CD4-positive, alpha-beta memory T cell (primary cell): ENCODE data around the gene SLC2A5. TPM values are rescaled to one million over a fixed set of nuclear protein-coding genes. Genes with fewer than 3 reads are reported as not detected.
A peak's percentile ranks its signal among the peaks of the same experiment; 100 is the strongest.

Experiments used
- CTCF ChIA-PET: fragments of 350-600 bp; sonication (Branson Sonifier 250); formaldehyde crosslinking; loops from one replicate; lab custom pipeline; 2021; ENCODE audit warnings: inconsistent platforms; ENCODE audit not compliant: partially characterized antibody; lab: Charles Lee
- POLR2A ChIA-PET: fragments of 350-600 bp; sonication (Branson Sonifier 250); formaldehyde crosslinking; loops from one replicate; lab custom pipeline; 2021; ENCODE audit not compliant: partially characterized antibody; lab: Charles Lee
- DNase-seq, 5 donors: peaks; one replicate each; pipeline versions ENCODE4 v3.0.0 to v3.0.0-alpha.2; 2020 to 2022; ENCODE audit warnings: mixed read lengths in 1 of 5
- H3K27ac ChIP-seq: one replicate; pipeline ENCODE4 v1.7.0; 2013; ENCODE audit warnings: low read depth, low read length
- H3K27me3 ChIP-seq: 2 replicates; pipeline ENCODE4 v1.7.0; 2013; ENCODE audit warnings: mild to moderate bottlenecking, low read length, moderate library complexity; ENCODE audit not compliant: insufficient read depth
- H3K36me3 ChIP-seq: 2 replicates; pipeline ENCODE4 v1.7.0; 2013; ENCODE audit warnings: mild to moderate bottlenecking, low read length, moderate library complexity; ENCODE audit not compliant: insufficient read depth
- H3K4me1 ChIP-seq: 2 replicates; pipeline ENCODE4 v1.7.0; 2013; ENCODE audit warnings: mild to moderate bottlenecking, low read length, moderate library complexity; ENCODE audit not compliant: insufficient read depth
- H3K4me3 ChIP-seq, 2 donors: one replicate each; pipeline ENCODE4 v1.7.0; 2013; ENCODE audit warnings: low read length in 2 of 2, mild to moderate bottlenecking in 1 of 2
- H3K9me3 ChIP-seq, 2 donors: one replicate each; pipeline ENCODE4 v1.7.0; 2013; ENCODE audit warnings: low read length in 2 of 2, control low read depth in 1 of 2; ENCODE audit not compliant: control insufficient read depth in 1 of 2
- H3K27ac Mint-ChIP-seq, 7 donors: one replicate each; pipeline ENCODE4 v1.8.0; 2020 to 2021; ENCODE audit warnings: mixed read lengths in 7 of 7, mild to moderate bottlenecking in 6 of 7, inconsistent platforms in 3 of 7, moderate library complexity in 3 of 7
- H3K27me3 Mint-ChIP-seq, 2 donors: one replicate each; pipeline ENCODE4 v1.8.0; 2020 to 2021; ENCODE audit warnings: mixed read lengths in 2 of 2
- H3K36me3 Mint-ChIP-seq, 2 donors: one replicate each; pipeline ENCODE4 v1.8.0; 2020 to 2021; ENCODE audit warnings: mixed read lengths in 2 of 2, inconsistent platforms in 1 of 2, mild to moderate bottlenecking in 1 of 2
- H3K4me1 Mint-ChIP-seq, 4 donors: one replicate each; pipeline ENCODE4 v1.8.0; 2020 to 2021; ENCODE audit warnings: mixed read lengths in 4 of 4, mild to moderate bottlenecking in 1 of 4
- H3K4me3 Mint-ChIP-seq, 8 donors: one replicate each; pipeline ENCODE4 v1.8.0; 2020 to 2021; ENCODE audit warnings: mixed read lengths in 8 of 8, mild to moderate bottlenecking in 7 of 8, moderate library complexity in 6 of 8, inconsistent platforms in 3 of 8
- H3K9me3 Mint-ChIP-seq, 8 donors: one replicate each; pipeline ENCODE4 v1.8.0; 2020 to 2021; ENCODE audit warnings: mixed read lengths in 8 of 8, mild to moderate bottlenecking in 5 of 8, inconsistent platforms in 3 of 8, moderate library complexity in 1 of 8
- intact Hi-C: fragments of 100-400 bp; cut with micrococcal nuclease; formaldehyde crosslinking; loops from one replicate; pipeline ENCODE4 v1.15.1; 2023
- polyA plus RNA-seq, 2 donors: library from polyadenylated mRNA; unstranded; fragments of 300-500 nt; fragmentation: Illumina TruSeq; gene quantifications; one replicate each; pipeline ENCODE4 v1.2.3, GENCODE V29; 2021
- total RNA-seq, 2 experiments: library from RNA; stranded (reverse); gene quantifications; one replicate each; pipeline ENCODE4 v1.2.3, GENCODE V29; 2021

Gene SLC2A5
- total RNA-seq (under 1 TPM in 1 of 2 experiments, not detected in 1; 0.23 TPM), polyA plus RNA-seq (not detected)

- Histone ChIP-seq H3K36me3 (no peaks in the 10 kb centered on the region), H3K27ac (no peak within 1 kb of the TSS), H3K4me1 (no peaks in the 10 kb centered on the region), H3K4me3 (no peak within 1 kb of the TSS), H3K9me3 (no peaks in the 10 kb centered on the region), H3K27me3 (no peaks in the 10 kb centered on the region)
- ChIA-PET POLR2A (no interaction called here), CTCF (no interaction called here)
- Mint-ChIP-seq H3K27ac (no peak within 1 kb of the TSS), H3K4me3 (no peak within 1 kb of the TSS), H3K36me3 (no peaks in the 10 kb centered on the region), H3K27me3 (peaks cover 4 to 11% of the 10 kb centered on the region in 2 donors), H3K4me1 (peaks cover 0 to 3% (median 0%) of the 10 kb centered on the region in 4 donors), H3K9me3 (peaks cover 0 to 2% (median 0%) of the 10 kb centered on the region in 8 donors)
- intact Hi-C loops = no loop called here
- no peak for DNase-seq
These were observed at the start of gene SLC2A5 for GRCh38 chr1:9069326-9070100. SLC2A5 (minus strand) TSS chr1:9069635; CDS start chr1:9069536, 99 bp downstream.

GRCh38 chr1:9118186-9118585 is 48.8 kb upstream of the SLC2A5 start:
- Mint-ChIP-seq H3K36me3 (no peaks in the 10 kb centered on the region), H3K27me3 (no peaks in the 10 kb centered on the region), H3K4me1 (peaks cover 9 to 15% (median 10%) of the 10 kb centered on the region in 4 donors), H3K27ac (no peak overlapping the region), H3K9me3 (no peaks in the 10 kb centered on the region), H3K4me3 (no peak overlapping the region)
- intact Hi-C loops = no loop called here
- no peak for DNase-seq
- Histone ChIP-seq H3K9me3 (no peaks in the 10 kb centered on the region), H3K36me3 (no peaks in the 10 kb centered on the region), H3K27me3 (no peaks in the 10 kb centered on the region), H3K4me3 (no peak overlapping the region), H3K27ac (no peak overlapping the region), H3K4me1 (peaks cover 15% of the 10 kb centered on the region)
- CTCF ChIA-PET = interaction anchor here (1.8 kb wide), 1 partner anchor 63 kb away, joined by 6 read pairs; no protein-coding TSS in a partner anchor
- POLR2A ChIA-PET = no interaction called here

- H3K4me1 ChIP-seq = no peaks in the 10 kb centered on the region
- peaks cover 0 to 6% of the 10 kb centered on the region in 2 donors for H3K36me3 Mint-ChIP-seq
- ChIA-PET CTCF (interaction anchor here (0.6 to 0.7 kb wide), 2 partner anchors 27 to 43 kb away, joined by 4 read pairs; no protein-coding TSS in a partner anchor), POLR2A (interaction anchor here (0.8 kb wide), 1 partner anchor 11 kb away, joined by 3 read pairs; no protein-coding TSS in a partner anchor)
- no peaks in the 10 kb centered on the region for H3K36me3 ChIP-seq
- no peak for DNase-seq
- intact Hi-C loops = no loop called here
- no peaks in the 10 kb centered on the region for H3K27me3 Mint-ChIP-seq
- no peaks in the 10 kb centered on the region for H3K27me3 ChIP-seq
- no peak overlapping the region for H3K4me3 Mint-ChIP-seq
- H3K27ac ChIP-seq = no peak overlapping the region
- H3K9me3 ChIP-seq = no peaks in the 10 kb centered on the region
- H3K9me3 Mint-ChIP-seq = no peaks in the 10 kb centered on the region
- H3K4me3 ChIP-seq = no peak overlapping the region
- H3K4me1 Mint-ChIP-seq = peaks cover 0 to 4% (median 1%) of the 10 kb centered on the region in 4 donors
- peak overlapping the region in 2 of 7 donors; percentile 27 to 59 for H3K27ac Mint-ChIP-seq
These were observed 46.1 kb upstream of the SLC2A5 start for GRCh38 chr1:9115351-9116205.

GRCh38 chr1:9112961-9113880 is 43.8 kb upstream of the SLC2A5 start:
- no peaks in the 10 kb centered on the region for H3K9me3 Mint-ChIP-seq
- Histone ChIP-seq H3K27ac (no peak overlapping the region), H3K36me3 (no peaks in the 10 kb centered on the region), H3K4me1 (no peaks in the 10 kb centered on the region), H3K9me3 (no peaks in the 10 kb centered on the region), H3K4me3 (no peak overlapping the region), H3K27me3 (no peaks in the 10 kb centered on the region)
- intact Hi-C loops = no loop called here
- ChIA-PET CTCF (interaction anchor here (4.3 kb wide), 1 partner anchor 83 kb away, joined by 52 read pairs; no protein-coding TSS in a partner anchor), POLR2A (no interaction called here)
- peak overlapping the region in 2 of 7 donors; percentile 42 to 75 for H3K27ac Mint-ChIP-seq
- peaks cover 0 to 4% (median 1%) of the 10 kb centered on the region in 4 donors for H3K4me1 Mint-ChIP-seq
- H3K27me3 Mint-ChIP-seq = no peaks in the 10 kb centered on the region
- H3K4me3 Mint-ChIP-seq = no peak overlapping the region
- H3K36me3 Mint-ChIP-seq = peaks cover 0 to 10% of the 10 kb centered on the region in 2 donors
- no peak for DNase-seq

GRCh38 chr1:9111957-9112356 is 42.5 kb upstream of the SLC2A5 start:
- Mint-ChIP-seq H3K4me3 (no peak overlapping the region), H3K4me1 (peaks cover 0 to 4% (median 0%) of the 10 kb centered on the region in 4 donors), H3K27ac (no peak overlapping the region), H3K27me3 (no peaks in the 10 kb centered on the region), H3K36me3 (peaks cover 2 to 11% of the 10 kb centered on the region in 2 donors), H3K9me3 (no peaks in the 10 kb centered on the region)
- ChIA-PET CTCF (interaction anchor here (1.1 to 4.3 kb wide), 8 partner anchors 9 to 379 kb away, joined by 3 to 52 read pairs (median 8); no protein-coding TSS in a partner anchor), POLR2A (interaction anchor here (1.9 kb wide), 1 partner anchor 84 kb away, joined by 6 read pairs; no protein-coding TSS in a partner anchor)
- no peaks in the 10 kb centered on the region for H3K27me3 ChIP-seq
- intact Hi-C loops = loop anchor here (2.0 kb wide), 1 partner anchor 57 kb away; no protein-coding TSS in a partner anchor
- no peaks in the 10 kb centered on the region for H3K9me3 ChIP-seq
- no peak overlapping the region for H3K27ac ChIP-seq
- H3K4me1 ChIP-seq = no peaks in the 10 kb centered on the region
- DNase-seq = no peak
- H3K36me3 ChIP-seq = no peaks in the 10 kb centered on the region
- no peak overlapping the region for H3K4me3 ChIP-seq

GRCh38 chr1:9111357-9111691 is 41.9 kb upstream of the SLC2A5 start:
- POLR2A ChIA-PET = interaction anchor here (1.9 kb wide), 1 partner anchor 85 kb away, joined by 6 read pairs; no protein-coding TSS in a partner anchor
- H3K27ac Mint-ChIP-seq = no peak overlapping the region

More at GRCh38 chr1:9111357-9111691, 41.9 kb upstream of the SLC2A5 start:
- Histone ChIP-seq H3K36me3 (no peaks in the 10 kb centered on the region), H3K4me1 (no peaks in the 10 kb centered on the region), H3K27ac (no peak overlapping the region), H3K9me3 (no peaks in the 10 kb centered on the region), H3K27me3 (no peaks in the 10 kb centered on the region), H3K4me3 (no peak overlapping the region)
- CTCF ChIA-PET = interaction anchor here (0.5 to 4.3 kb wide), 16 partner anchors 9 to 464 kb away, joined by 3 to 52 read pairs (median 5); partner anchors contain the start of gene GPR157
- Mint-ChIP-seq H3K9me3 (no peaks in the 10 kb centered on the region), H3K36me3 (peaks cover 7 to 14% of the 10 kb centered on the region in 2 donors), H3K4me3 (no peak overlapping the region), H3K4me1 (peaks cover 0 to 4% (median 0%) of the 10 kb centered on the region in 4 donors), H3K27me3 (no peaks in the 10 kb centered on the region)
- intact Hi-C loops = loop anchor here (2.0 kb wide), 1 partner anchor 57 kb away; no protein-coding TSS in a partner anchor
- no peak for DNase-seq
